ENCODE results near the gene PNPLA6. TPM values are rescaled to one million over a fixed set of nuclear protein-coding genes. Genes with fewer than 3 reads are reported as not detected.

The PNPLA6 gene
- total and polyA plus RNA-seq, 2 of the 13 experiments (the other 11 are each of a cell fraction or from before 2014, with no cell fraction given) = 24.9 to 28.2 TPM

DNA sequence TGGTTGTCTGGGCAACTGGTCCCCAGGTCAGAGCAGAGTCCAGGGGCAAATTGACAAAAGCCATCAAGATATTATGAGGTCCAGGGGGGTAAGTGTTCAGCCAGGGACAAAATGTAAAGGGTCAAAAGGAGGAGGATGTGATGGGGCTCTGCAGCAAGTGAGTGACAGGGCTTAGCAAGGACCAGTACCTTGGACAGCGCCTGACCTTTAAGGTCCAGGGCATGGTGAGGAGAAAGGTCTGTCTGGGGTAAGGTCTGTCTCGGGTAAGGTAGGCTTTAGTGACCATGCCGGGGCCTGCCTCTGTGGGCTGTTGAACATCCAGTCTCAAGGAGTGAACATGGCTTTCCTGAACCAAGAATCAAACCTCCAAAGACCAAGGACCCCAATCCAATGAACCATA, 25.9 kb upstream of the PNPLA6 start (continued):
- TF ChIP-seq ZNF3 (CRISPR knock-in tag; IDR thresholded peaks at IDR 0.05) (no peak), ZNF773 (CRISPR knock-in tag; IDR thresholded peaks at IDR 0.05; ENCODE audit: borderline replicate concordance) (no peak), NR2F2 (IDR thresholded peaks at IDR 0.05; ENCODE audit: borderline replicate concordance, low read depth) (no peak), SALL1 (CRISPR knock-in tag; IDR thresholded peaks at IDR 0.05) (peak; percentile 61), SYNCRIP (IDR thresholded peaks at IDR 0.05; ENCODE audit: insufficient read depth, low read depth, low read length) (no peak), RFX1 (IDR thresholded peaks at IDR 0.05) (no peak), ZNF644 (CRISPR knock-in tag; IDR thresholded peaks at IDR 0.05; ENCODE audit: low read depth) (peak; percentile 38; the same call in 1 of the 2 replicates), HDAC6 (IDR thresholded peaks at IDR 0.05; ENCODE audit: low read depth, low read length) (no peak), TGIF2 (CRISPR knock-in tag; IDR thresholded peaks at IDR 0.05) (peak; percentile 38; the same call in 1 of the 2 replicates), TFE3 (CRISPR knock-in tag; IDR thresholded peaks at IDR 0.05) (peak; percentile 56; the same call in 1 of the 2 replicates), KAT8 (CRISPR knock-in tag; IDR thresholded peaks at IDR 0.05) (peak; percentile 26; the same call in 1 of the 2 replicates), NFYB (CRISPR knock-in tag; IDR thresholded peaks at IDR 0.05) (no peak), NFIB (CRISPR knock-in tag; IDR thresholded peaks at IDR 0.05; ENCODE audit: borderline replicate concordance) (no peak), ZBTB37 (CRISPR knock-in tag; IDR thresholded peaks at IDR 0.05) (no peak), DRAP1 (CRISPR knock-in tag; IDR thresholded peaks at IDR 0.05) (peak; percentile 25; the same call in 1 of the 2 replicates), MED8 (CRISPR knock-in tag; IDR thresholded peaks at IDR 0.05; ENCODE audit: insufficient replicate concordance) (no peak), NR2F1 (CRISPR knock-in tag; IDR thresholded peaks at IDR 0.05) (peak; percentile 57 to 93; a peak in 3 of 4 replicates), EEA1 (CRISPR knock-in tag; IDR thresholded peaks at IDR 0.05; ENCODE audit: borderline replicate concordance) (no peak), E2F5 (CRISPR knock-in tag; conservative IDR thresholded peaks at IDR 0.05) (0 out of 2 replicates have a peak, but pooled peaks have one; percentile 43), CENPBD1 (CRISPR knock-in tag; IDR thresholded peaks at IDR 0.05; ENCODE audit: borderline replicate concordance, low read depth) (no peak), ZNF317 (CRISPR knock-in tag; IDR thresholded peaks at IDR 0.05) (0 out of 2 replicates have a peak, but pooled peaks have one; percentile 25)
- TF ChIP-seq, protein P1, sequence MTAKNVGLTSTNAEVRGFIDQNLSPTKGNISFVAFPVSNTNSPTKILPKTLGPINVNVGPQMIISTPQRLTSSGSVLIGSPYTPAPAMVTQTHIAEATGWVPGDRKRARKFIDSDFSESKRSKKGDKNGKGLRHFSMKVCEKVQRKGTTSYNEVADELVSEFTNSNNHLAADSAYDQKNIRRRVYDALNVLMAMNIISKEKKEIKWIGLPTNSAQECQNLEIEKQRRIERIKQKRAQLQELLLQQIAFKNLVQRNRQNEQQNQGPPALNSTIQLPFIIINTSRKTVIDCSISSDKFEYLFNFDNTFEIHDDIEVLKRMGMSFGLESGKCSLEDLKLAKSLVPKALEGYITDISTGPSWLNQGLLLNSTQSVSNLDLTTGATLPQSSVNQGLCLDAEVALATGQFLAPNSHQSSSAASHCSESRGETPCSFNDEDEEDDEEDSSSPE (CRISPR knock-in tag; IDR thresholded peaks at IDR 0.05) = no peak
- TF ChIP-seq, protein P2, sequence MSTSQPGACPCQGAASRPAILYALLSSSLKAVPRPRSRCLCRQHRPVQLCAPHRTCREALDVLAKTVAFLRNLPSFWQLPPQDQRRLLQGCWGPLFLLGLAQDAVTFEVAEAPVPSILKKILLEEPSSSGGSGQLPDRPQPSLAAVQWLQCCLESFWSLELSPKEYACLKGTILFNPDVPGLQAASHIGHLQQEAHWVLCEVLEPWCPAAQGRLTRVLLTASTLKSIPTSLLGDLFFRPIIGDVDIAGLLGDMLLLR (CRISPR knock-in tag; IDR thresholded peaks at IDR 0.05) = 0 out of 2 replicates have a peak, but pooled peaks have one; percentile 28
- TF ChIP-seq, protein P3, sequence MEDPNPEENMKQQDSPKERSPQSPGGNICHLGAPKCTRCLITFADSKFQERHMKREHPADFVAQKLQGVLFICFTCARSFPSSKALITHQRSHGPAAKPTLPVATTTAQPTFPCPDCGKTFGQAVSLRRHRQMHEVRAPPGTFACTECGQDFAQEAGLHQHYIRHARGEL (CRISPR knock-in tag; IDR thresholded peaks at IDR 0.05) = no peak

All from HepG2 (cell line).